Naive thymus-derived CD8-positive, alpha-beta T cell (primary cell): Measurements from ENCODE around the gene MTMR4. TPM values are rescaled to one million over a fixed set of nuclear protein-coding genes. Genes with fewer than 3 reads are reported as not detected.
"Not testable (repeated sequence)": the region's sequence is repeated elsewhere in the genome, so short reads cannot be mapped to it uniquely, and the experiment has no call there.

ENCODE experiments used
- ATAC-seq, 2 donors: fragments of 150-1000 bp; cut with Tn5 transposase in 1 of 2; sonication (Bioruptor Pico), chemical (Tn5 transposase) in 1 of 2; 1 replicate in 1 of 2; 2 replicates in 1 of 2; pipeline ENCODE4 v1.10.0; 2021; ENCODE audit warnings: mild to moderate bottlenecking in 2 of 2, moderate library complexity in 2 of 2
- POLR2A ChIA-PET: fragments of 350-600 bp; sonication (Branson Sonifier 250); formaldehyde crosslinking; loops from one replicate; lab custom pipeline; 2021; ENCODE audit warnings: antibody characterized with exemption; lab: Charles Lee
- DNase-seq, 10 donors: peaks; one replicate each; pipeline versions ENCODE4 v3.0.0 to v3.0.0-alpha.2; 2020 to 2022
- H3K27ac Mint-ChIP-seq, 10 donors: one replicate each; pipeline ENCODE4 v1.8.0; 2020 to 2022; ENCODE audit warnings: mild to moderate bottlenecking in 10 of 10, mixed read lengths in 10 of 10, moderate library complexity in 4 of 10, inconsistent platforms in 1 of 10
- H3K27me3 Mint-ChIP-seq, 5 donors: one replicate each; pipeline ENCODE4 v1.8.0; 2021 to 2022; ENCODE audit warnings: mixed read lengths in 5 of 5
- H3K36me3 Mint-ChIP-seq, 3 donors: one replicate each; pipeline ENCODE4 v1.8.0; 2020 to 2022; ENCODE audit warnings: mixed read lengths in 3 of 3, mild to moderate bottlenecking in 2 of 3, inconsistent platforms in 1 of 3
- H3K4me1 Mint-ChIP-seq, 4 donors: one replicate each; pipeline ENCODE4 v1.8.0; 2021 to 2022; ENCODE audit warnings: mixed read lengths in 4 of 4
- H3K4me3 Mint-ChIP-seq, 10 donors: one replicate each; pipeline ENCODE4 v1.8.0; 2020 to 2022; ENCODE audit warnings: mild to moderate bottlenecking in 10 of 10, mixed read lengths in 10 of 10, moderate library complexity in 6 of 10, inconsistent platforms in 1 of 10
- H3K9me3 Mint-ChIP-seq, 9 donors: one replicate each; pipeline ENCODE4 v1.8.0; 2020 to 2022; ENCODE audit warnings: mixed read lengths in 9 of 9, mild to moderate bottlenecking in 3 of 9, inconsistent platforms in 1 of 9, moderate library complexity in 1 of 9
- polyA plus RNA-seq, 3 donors: library from polyadenylated mRNA; unstranded; fragments of 300-500 nt; fragmentation: Illumina TruSeq; gene quantifications; one replicate each; pipeline ENCODE4 v1.2.3, GENCODE V29; 2021
- total RNA-seq, 8 experiments: library from RNA in 2 of 8; stranded (reverse) in 2 of 8; gene quantifications; one replicate each; pipeline ENCODE4 v1.2.3 and lab custom pipeline; 2021 to 2026

Gene MTMR4
- total and polyA plus RNA-seq, 5 experiments from 2014 or later, result 14.8 to 54.6 (median 22.4) TPM

DNA sequence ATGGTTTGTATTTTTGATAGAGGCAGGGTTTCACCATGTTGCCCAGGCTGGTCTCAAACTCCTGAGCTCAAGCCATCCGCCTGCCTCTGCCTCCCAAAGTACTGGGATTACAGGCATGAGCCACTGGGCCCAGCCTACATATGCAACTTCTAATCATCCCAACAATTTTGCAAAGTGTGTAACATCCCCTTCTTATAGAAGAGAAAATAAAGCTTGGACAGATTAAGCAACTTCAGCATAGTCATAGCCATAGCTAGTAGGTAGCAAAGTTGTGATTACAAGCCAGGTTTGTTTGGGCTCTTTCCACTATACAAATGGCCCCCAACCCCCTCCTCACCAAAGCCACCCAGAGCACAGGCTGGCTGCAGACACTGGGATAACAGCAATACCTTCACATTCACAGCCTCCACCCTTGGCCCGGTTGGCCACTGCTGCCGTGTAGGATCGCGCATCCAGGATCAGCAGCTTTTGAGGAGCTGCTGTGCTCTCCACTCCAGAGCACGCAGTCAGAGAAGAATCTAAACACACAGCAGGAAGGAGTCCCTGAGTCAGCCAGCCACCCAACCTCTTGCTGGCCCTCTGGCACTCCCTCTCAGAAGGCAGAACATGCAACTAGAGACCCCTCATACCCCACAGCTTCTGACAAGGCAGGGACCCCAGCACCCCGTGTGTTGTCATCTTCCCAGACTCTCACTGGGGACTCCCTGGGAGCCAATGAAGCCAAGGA is 7.9 kb downstream of the MTMR4 start:
- Mint-ChIP-seq H3K27me3 (no peaks in the 10 kb centered on the region), H3K27ac (no peak overlapping the region), H3K36me3 (peaks cover 20 to 94% (median 23%) of the 10 kb centered on the region in 3 donors), H3K4me1 (peaks cover 5 to 15% (median 12%) of the 10 kb centered on the region in 4 donors), H3K4me3 (no peak overlapping the region), H3K9me3 (no peaks in the 10 kb centered on the region)
- POLR2A ChIA-PET, result interaction anchor here (0.5 to 1.2 kb wide), 3 partner anchors 12 to 155 kb away, joined by 3 to 8 read pairs (median 3); no protein-coding TSS in a partner anchor
- ATAC-seq (no peak), DNase-seq (no peak)

DNA sequence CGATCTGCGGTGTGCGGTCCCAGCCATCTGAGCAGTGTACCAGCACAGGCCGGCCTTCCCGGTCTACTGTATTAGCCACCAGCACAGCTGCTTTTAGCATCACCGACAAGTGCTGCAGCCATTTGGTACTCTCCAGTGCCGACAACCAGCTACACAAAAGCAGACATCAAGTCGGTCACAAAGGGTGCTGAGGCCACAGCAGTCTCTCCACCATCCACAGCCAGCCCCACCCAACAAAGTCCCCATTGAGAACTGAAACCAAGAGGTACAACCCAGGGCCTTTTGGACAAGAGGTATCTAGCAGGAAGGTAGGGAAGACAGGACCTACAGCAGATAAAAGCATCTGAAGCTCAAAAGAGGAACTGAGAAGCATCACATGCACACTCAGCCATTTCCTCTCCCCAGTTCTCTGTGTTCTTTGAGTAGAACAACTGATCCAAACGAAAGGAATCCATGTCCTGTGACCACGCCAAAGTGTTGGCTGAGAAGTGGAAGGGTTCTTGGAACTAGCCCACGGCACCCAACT is 9.5 kb downstream of the MTMR4 start:
- ATAC-seq, result peak in 1 of 2 donors; percentile 41
- H3K4me3 Mint-ChIP-seq, result no peak overlapping the region
- no peak for DNase-seq
- POLR2A ChIA-PET, result interaction anchor here (1.0 to 1.1 kb wide), 2 partner anchors 14 to 126 kb away, joined by 3 read pairs; no protein-coding TSS in a partner anchor
- H3K4me1 Mint-ChIP-seq, result peaks cover 3 to 12% (median 4%) of the 10 kb centered on the region in 4 donors
- H3K27me3 Mint-ChIP-seq, result no peaks in the 10 kb centered on the region
- peak overlapping the region in 3 of 10 donors; percentile 34 to 80 (median 74) for H3K27ac Mint-ChIP-seq
- H3K9me3 Mint-ChIP-seq, result no peaks in the 10 kb centered on the region
- peaks cover 10 to 90% (median 23%) of the 10 kb centered on the region in 3 donors for H3K36me3 Mint-ChIP-seq

DNA sequence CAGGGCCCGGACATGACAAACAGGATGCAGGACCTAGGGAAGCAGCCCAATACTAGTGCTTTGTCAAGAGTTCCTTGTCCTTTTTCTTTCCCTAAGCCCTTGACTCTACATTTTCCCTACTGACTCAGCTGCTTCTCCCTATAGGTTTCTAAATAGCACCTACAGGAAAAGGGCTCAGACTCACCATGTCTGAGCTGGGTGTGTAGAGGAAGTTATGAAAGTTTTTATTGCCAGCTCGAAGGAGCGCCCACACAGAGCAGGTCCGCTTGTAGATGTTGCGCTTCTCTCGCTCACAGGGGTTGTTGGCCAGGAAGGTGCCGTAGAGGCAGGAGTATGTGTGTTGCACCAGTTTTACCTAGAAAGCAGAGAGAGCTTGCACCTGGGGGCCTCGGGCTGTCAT is 10.6 kb downstream of the MTMR4 start:
- POLR2A ChIA-PET, result interaction anchor here (1.0 kb wide), 1 partner anchor 125 kb away, joined by 3 read pairs; no protein-coding TSS in a partner anchor
- DNase-seq (no peak), ATAC-seq (no peak)
- Mint-ChIP-seq H3K9me3 (no peaks in the 10 kb centered on the region), H3K4me3 (no peak overlapping the region), H3K36me3 (peaks cover 7 to 88% (median 25%) of the 10 kb centered on the region in 3 donors), H3K27ac (peak overlapping the region in 4 of 10 donors; percentile 44 to 63 (median 61)), H3K27me3 (no peaks in the 10 kb centered on the region), H3K4me1 (peaks cover 0 to 12% (median 3%) of the 10 kb centered on the region in 4 donors)

DNA sequence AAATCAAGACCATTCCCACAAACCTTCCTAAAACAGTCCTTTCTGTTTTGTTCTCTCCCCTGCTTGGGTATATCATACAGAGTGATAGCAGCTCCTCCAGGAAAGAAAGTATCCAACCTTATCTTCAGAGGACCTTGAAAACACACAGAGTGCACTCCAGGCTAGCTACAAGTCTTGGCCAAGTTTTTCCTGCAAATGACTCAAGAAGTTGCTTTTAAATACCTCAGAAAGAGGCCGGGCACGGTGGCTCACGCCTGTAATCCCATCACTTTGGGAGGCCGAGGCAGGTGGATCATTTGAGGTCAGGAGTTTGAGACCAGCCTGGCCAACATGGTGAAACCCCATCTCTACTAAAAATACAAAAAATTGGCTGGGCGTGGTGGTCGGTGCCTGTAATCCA is 11.3 kb downstream of the MTMR4 start:
- Mint-ChIP-seq H3K36me3 (peaks cover 7 to 88% (median 28%) of the 10 kb centered on the region in 3 donors), H3K4me1 (peaks cover 3 to 12% (median 6%) of the 10 kb centered on the region in 4 donors), H3K27ac (peak overlapping the region in 3 of 10 donors; percentile 41 to 59 (median 48))
- not testable (repeated sequence) for H3K4me3 Mint-ChIP-seq, ATAC-seq, H3K9me3 Mint-ChIP-seq, H3K27me3 Mint-ChIP-seq, DNase-seq
- POLR2A ChIA-PET, result interaction anchor here (0.6 kb wide), 1 partner anchor 216 kb away, joined by 4 read pairs; no protein-coding TSS in a partner anchor

DNA sequence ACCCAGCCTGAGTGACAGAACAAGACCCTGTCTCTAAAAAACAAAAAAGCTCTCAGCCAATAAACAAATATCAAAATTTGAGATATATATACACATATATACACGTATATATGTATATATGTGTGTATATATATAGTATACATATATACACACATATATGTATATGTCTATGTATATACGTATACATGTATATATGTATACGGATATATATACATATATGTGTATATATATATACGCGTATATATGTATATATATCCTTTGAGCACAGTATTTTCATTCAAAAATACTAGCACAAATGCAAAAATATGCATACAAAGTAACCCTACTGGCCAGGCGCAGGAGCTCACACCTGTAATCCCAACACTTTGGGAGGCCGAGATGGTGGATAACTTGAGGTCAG is 13.0 kb downstream of the MTMR4 start:
- no peak for ATAC-seq
- DNase-seq, result no peak
- no peak overlapping the region for H3K4me3 Mint-ChIP-seq
- POLR2A ChIA-PET, result interaction anchor here (0.9 to 1.0 kb wide), 2 partner anchors 13 to 149 kb away, joined by 4 read pairs; partner anchors contain the start of genes HSF5 and SUPT4H1
- peaks cover 2 to 14% (median 12%) of the 10 kb centered on the region in 4 donors for H3K4me1 Mint-ChIP-seq
- no peaks in the 10 kb centered on the region for H3K9me3 Mint-ChIP-seq
- no peak overlapping the region for H3K27ac Mint-ChIP-seq
- no peaks in the 10 kb centered on the region for H3K27me3 Mint-ChIP-seq
- H3K36me3 Mint-ChIP-seq, result peaks cover 7 to 87% (median 29%) of the 10 kb centered on the region in 3 donors

DNA sequence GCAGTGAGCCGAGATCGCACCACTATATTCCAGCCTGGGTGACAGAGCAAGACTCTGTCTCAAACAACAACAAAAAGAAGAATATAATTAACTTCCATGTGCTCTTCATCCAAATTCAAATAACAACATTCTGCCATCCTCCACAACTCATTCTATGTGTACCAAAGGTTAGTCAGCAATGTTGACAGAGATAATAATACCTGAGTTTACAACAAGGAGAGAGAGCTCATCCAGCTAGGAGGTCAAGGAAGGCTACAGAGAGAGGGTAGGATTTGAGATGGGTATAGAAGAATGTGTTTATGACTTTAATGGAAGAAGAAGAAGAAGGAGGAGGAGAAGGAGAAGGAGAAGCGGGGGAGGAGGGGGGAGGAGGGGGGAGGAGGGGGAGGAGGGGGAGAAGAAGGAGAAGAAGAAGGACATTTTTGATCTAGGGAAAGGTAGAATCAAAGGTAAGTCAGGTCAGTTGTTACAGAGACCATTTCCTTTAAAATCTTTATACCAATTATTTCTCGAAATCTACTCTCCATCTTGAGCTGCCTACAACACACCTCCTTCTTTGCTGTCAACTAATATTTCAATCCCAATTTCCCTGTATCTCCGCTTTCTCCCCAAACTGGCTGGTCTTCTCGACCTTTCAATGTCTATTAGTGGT is 16.1 kb downstream of the MTMR4 start:
- Mint-ChIP-seq H3K27me3 (no peaks in the 10 kb centered on the region), H3K4me3 (no peak overlapping the region), H3K27ac (peak overlapping the region in 5 of 10 donors; percentile 1 to 69 (median 38)), H3K36me3 (peaks cover 7 to 88% (median 27%) of the 10 kb centered on the region in 3 donors), H3K4me1 (peaks cover 0 to 14% (median 9%) of the 10 kb centered on the region in 4 donors), H3K9me3 (no peaks in the 10 kb centered on the region)
- DNase-seq (no peak), ATAC-seq (no peak)
- POLR2A ChIA-PET, result no interaction called here

DNA sequence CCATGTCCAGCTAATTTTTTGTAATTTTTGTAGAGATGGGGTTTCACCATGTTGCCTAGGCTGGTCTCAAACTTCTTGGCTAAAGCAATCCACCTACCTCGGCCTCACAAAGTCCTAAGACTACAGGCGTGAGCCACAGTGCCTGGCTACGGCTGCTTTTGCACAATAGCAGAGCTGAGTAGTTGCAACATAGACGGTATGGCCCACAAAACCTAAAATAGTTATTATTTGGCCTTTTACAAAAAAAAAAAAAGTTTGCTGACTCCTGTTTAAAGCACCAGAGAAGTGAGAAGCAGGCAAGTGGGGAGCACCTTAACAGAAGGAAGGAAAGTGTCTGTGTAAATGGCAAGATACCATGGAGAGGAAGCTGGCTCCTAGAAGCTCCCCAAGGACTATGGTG is 20.9 kb downstream of the MTMR4 start:
- POLR2A ChIA-PET, result interaction anchor here (0.6 to 0.7 kb wide), 2 partner anchors 111 to 281 kb away, joined by 4 read pairs; no protein-coding TSS in a partner anchor
- DNase-seq (no peak), ATAC-seq (no peak)
- no peak overlapping the region for H3K27ac Mint-ChIP-seq
- peaks cover 7 to 78% (median 35%) of the 10 kb centered on the region in 3 donors for H3K36me3 Mint-ChIP-seq
- no peaks in the 10 kb centered on the region for H3K9me3 Mint-ChIP-seq
- no peaks in the 10 kb centered on the region for H3K27me3 Mint-ChIP-seq
- H3K4me3 Mint-ChIP-seq, result no peak overlapping the region
- peaks cover 5 to 14% (median 9%) of the 10 kb centered on the region in 4 donors for H3K4me1 Mint-ChIP-seq

DNA sequence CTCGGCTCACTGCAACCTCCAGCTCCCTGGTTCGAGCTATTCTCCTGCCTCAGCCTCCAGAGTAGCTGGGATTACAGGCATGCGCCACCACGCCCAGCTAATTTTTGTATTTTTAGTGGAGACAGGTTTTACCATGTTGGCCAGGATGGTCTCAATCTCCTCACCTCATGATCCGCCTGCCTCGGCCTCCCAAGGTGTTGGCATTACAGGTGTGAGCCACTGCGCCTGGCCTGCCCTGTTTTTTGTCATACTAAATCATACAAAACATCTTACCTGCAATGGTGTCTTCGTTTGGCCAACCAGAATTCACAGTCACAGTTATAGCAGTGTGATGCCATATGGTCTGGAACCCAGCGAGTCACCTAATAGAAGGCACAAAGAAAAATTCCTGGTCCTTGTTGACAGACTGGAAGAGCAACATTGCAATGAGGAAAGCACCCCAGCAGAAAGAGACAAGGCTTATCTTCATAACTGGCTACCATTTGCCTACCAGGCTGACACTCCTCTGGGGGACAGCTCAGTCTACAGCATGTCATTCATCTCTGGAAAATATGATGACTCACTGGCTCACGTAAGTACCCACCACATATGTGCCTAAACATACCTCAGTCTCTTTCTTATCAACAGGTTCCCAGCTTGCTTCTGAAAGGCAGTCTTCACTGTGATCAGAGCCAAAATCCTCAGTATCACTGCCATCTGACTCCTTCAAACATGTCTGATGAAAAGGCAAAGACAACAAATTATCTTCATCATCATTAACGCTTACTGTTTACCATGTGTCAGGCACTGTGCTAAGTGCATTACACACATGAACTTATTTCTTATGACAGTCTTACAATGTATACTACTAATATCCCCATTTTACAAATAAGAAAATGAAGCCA is 22.0 kb downstream of the MTMR4 start:
- no peaks in the 10 kb centered on the region for H3K27me3 Mint-ChIP-seq
- H3K9me3 Mint-ChIP-seq, result no peaks in the 10 kb centered on the region
- peak overlapping the region in 1 of 10 donors; percentile 53 for H3K27ac Mint-ChIP-seq
- no peak for DNase-seq
- peaks cover 3 to 11% (median 6%) of the 10 kb centered on the region in 4 donors for H3K4me1 Mint-ChIP-seq
- peaks cover 7 to 68% (median 35%) of the 10 kb centered on the region in 3 donors for H3K36me3 Mint-ChIP-seq
- ATAC-seq, result no peak
- H3K4me3 Mint-ChIP-seq, result no peak overlapping the region
- POLR2A ChIA-PET, result no interaction called here

DNA sequence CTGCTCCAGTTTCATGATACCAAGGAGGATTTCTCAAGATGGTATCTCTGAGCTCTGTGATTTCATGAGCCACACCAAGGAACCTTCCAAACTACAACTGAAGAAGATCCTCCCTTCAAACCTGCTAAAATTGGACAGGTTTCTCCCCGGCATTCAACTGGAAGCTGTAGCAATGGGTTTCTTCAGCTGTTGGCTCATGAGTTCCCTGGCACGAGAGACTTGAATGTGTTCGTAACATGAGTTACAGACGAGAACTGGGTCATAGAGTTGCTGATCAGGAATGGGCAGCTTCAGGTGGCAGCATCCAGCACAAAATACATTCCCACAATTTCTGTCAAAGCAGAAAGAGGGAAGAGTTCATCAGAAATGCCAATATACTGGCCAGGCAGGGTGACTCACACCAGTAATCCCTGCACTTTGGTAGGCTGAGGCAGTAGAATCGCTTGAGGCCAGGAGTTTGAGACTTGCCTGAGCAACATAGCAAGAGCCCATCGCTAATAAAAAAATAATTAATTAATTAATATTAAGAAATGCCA is 22.9 kb downstream of the MTMR4 start:
- DNase-seq, result no peak
- POLR2A ChIA-PET, result no interaction called here
- ATAC-seq, result no peak
- peaks cover 7 to 61% (median 35%) of the 10 kb centered on the region in 3 donors for H3K36me3 Mint-ChIP-seq
- H3K9me3 Mint-ChIP-seq, result no peaks in the 10 kb centered on the region
- H3K4me3 Mint-ChIP-seq, result no peak overlapping the region
- no peak overlapping the region for H3K27ac Mint-ChIP-seq
- H3K4me1 Mint-ChIP-seq, result peaks cover under 1 to 11% (median 5%) of the 10 kb centered on the region in 4 donors
- H3K27me3 Mint-ChIP-seq, result no peaks in the 10 kb centered on the region

DNA sequence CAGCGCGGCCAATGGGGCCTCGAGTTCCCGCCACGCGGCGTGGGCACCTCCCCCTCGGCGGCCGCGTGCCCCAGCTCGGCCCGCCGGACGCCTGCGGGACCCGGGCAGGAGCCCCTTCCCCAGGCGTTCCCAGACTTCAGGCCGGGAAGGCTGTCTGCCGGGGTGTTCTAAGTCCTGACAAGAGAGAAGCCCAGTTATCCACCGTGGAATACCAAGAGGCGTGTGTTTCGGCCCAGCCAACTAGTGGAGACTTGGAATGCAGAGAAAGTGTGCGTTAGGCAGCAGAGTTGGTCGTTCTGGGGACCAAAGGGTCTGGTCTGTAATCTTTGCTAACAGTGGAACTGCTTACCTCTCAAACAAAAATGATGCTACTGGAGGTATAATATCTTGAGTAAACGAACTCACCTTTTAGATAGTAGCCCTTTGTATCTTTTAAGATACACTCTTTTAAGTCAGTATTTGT is 26.0 kb downstream of the MTMR4 start:
- DNase-seq (no peak), ATAC-seq (no peak)
- H3K4me3 Mint-ChIP-seq, result peak overlapping the region; percentile 23 to 76 (median 52)
- peaks cover 5 to 23% (median 8%) of the 10 kb centered on the region in 4 donors for H3K4me1 Mint-ChIP-seq
- H3K36me3 Mint-ChIP-seq, result peaks cover 7 to 34% (median 24%) of the 10 kb centered on the region in 3 donors
- H3K27me3 Mint-ChIP-seq, result no peaks in the 10 kb centered on the region
- H3K9me3 Mint-ChIP-seq, result no peaks in the 10 kb centered on the region
- POLR2A ChIA-PET, result interaction anchor here (0.8 to 2.1 kb wide), 11 partner anchors 13 to 171 kb away, joined by 3 to 13 read pairs (median 7); partner anchors contain the start of genes MTMR4, SUPT4H1 and TSPOAP1
- peak overlapping the region in 8 of 10 donors; percentile 29 to 88 (median 50) for H3K27ac Mint-ChIP-seq
